Measurements from ENCODE around the gene LRMDA. TPM values are rescaled to one million over a fixed set of nuclear protein-coding genes. Genes with fewer than 3 reads are reported as not detected.

The LRMDA gene
- total and polyA plus RNA-seq, 2 of the 13 experiments (the other 11 are each of a cell fraction or from before 2014, with no cell fraction given), result 13.4 to 22.0 TPM

DNA sequence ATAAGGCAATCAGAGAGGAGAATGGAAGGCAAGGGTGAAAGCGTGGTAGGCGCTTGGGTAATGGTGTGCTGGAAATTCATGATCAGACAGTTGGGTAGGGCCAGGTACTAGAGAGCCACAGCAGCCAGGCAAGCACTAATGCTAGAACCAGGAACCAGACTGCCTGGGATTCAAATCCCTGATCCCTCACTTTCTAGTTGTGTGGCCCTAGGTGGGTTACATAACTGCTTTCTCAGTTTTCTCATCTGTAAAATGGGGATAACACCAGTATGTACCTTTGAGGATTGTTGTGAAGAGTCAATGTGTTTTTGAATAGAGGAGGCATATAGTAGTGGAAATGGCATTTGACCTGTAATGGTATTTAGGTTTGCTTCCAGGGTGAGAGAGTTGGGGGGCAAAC is 225.9 kb downstream of the LRMDA start:
- Histone ChIP-seq H4K20me1 (ENCODE audit: insufficient read depth, low read length) (no peaks in the 10 kb centered on the region), H3K4me2 (ENCODE audit: low read depth, low read length) (no peak overlapping the region), H3K36me3 (replicated peaks in 1 of 2; ENCODE audit: control insufficient read depth in 1 of 2, insufficient read depth in 2 of 2, low read length in 2 of 2) (no peaks in the 10 kb centered on the region; a peak in 1 of 5 replicates), H3K79me2 (ENCODE audit: insufficient read depth, low read length) (no peaks in the 10 kb centered on the region), H3K4me3 (replicated peaks in 1 of 3; ENCODE audit: insufficient read depth in 1 of 3, low read depth in 2 of 3, low read length in 3 of 3) (no peak overlapping the region), H3K9ac (ENCODE audit: insufficient read depth, low read depth, low read length) (no peak overlapping the region), H3K4me1 (ENCODE audit: insufficient read depth, low read length) (peaks cover 60% of the 10 kb centered on the region), H3K27me3 (ENCODE audit: control insufficient read depth in 1 of 2, insufficient read depth in 2 of 2, low read length in 2 of 2) (no peaks in the 10 kb centered on the region), H3K27ac (ENCODE audit: extremely low read length, insufficient read depth, low read length) (no peak overlapping the region), H3K9me3 (ENCODE audit: low read length) (no peaks in the 10 kb centered on the region), H2AFZ (ENCODE audit: low read length) (no peak overlapping the region)
- DNase-seq (ENCODE audit: low spot score) (no peak), FAIRE-seq (no peak), ATAC-seq (no peak)
- in situ Hi-C loops (cut with HindIII; ENCODE audit: extremely low pct_ligation_motif_present, low pct_unique_long_range_greater_than_20kb) (no loop called here), intact Hi-C loops (cut with micrococcal nuclease; ENCODE audit: unreplicated experiment) (no loop called here)
- POLR2A ChIA-PET, result no interaction called here
- no TSS peak for BruUV-seq (replicated peaks)
- TF ChIP-seq ZNF629 (CRISPR knock-in tag; conservative IDR thresholded peaks at IDR 0.05) (peak; percentile 88), KDM1A (CRISPR knock-in tag; IDR thresholded peaks at IDR 0.05) (0 out of 2 replicates have a peak, but pooled peaks have one; percentile 45), ZNF768 (CRISPR knock-in tag; IDR thresholded peaks at IDR 0.05) (no peak), CREBL2 (CRISPR knock-in tag; IDR thresholded peaks at IDR 0.05; ENCODE audit: borderline replicate concordance) (no peak), ZFP36 (IDR thresholded peaks at IDR 0.05; ENCODE audit: borderline replicate concordance, low read depth, low read length, partially characterized antibody) (no peak), NFKBIZ (CRISPR knock-in tag; IDR thresholded peaks at IDR 0.05) (no peak), IKZF1 (IDR thresholded peaks at IDR 0.05) (no peak)
- TF ChIP-seq, protein P1, sequence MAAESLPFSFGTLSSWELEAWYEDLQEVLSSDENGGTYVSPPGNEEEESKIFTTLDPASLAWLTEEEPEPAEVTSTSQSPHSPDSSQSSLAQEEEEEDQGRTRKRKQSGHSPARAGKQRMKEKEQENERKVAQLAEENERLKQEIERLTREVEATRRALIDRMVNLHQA (CRISPR knock-in tag; IDR thresholded peaks at IDR 0.05), result no peak
- CTCF ChIA-PET (ENCODE audit: low intra/inter-chr PET ratio, low total read pairs), result no interaction called here
- WGBS (ENCODE audit: low lambda C conversion rate), result 100% methylated on average over 2 of the region's 2 CpGs

DNA sequence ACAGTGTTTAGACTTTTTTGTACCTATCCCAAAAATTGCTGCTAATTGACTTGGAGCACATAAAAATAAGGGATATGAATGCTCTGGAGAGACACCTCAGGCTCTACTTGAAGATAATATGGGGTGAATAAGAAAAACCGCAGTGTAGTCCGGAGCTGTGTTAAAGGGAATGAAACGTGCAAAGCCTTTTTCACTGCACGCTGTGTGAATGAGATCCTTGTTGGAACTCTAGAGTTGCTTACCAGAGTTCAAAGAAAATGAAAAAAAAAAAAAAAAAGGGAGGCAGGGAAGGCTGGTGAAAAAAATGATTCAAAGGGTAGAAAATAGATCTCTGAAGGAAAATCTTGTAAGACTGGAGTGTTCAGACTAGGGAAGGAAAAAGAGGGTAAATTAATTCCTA is 226.6 kb downstream of the LRMDA start:
- H3K4me3 ChIP-seq (replicated peaks in 1 of 3; ENCODE audit: insufficient read depth in 1 of 3, low read depth in 2 of 3, low read length in 3 of 3), result no peak overlapping the region
- FAIRE-seq, result no peak
- no peaks in the 10 kb centered on the region for H3K79me2 ChIP-seq (ENCODE audit: insufficient read depth, low read length)
- BruUV-seq (replicated peaks), result no TSS peak
- H3K9me3 ChIP-seq (ENCODE audit: low read length), result no peaks in the 10 kb centered on the region
- DNase-seq (ENCODE audit: low spot score), result no peak
- ChIA-PET CTCF (ENCODE audit: low intra/inter-chr PET ratio, low total read pairs) (no interaction called here), POLR2A (no interaction called here)
- ATAC-seq, result no peak
- no peak overlapping the region for H3K9ac ChIP-seq (ENCODE audit: insufficient read depth, low read depth, low read length)
- no peaks in the 10 kb centered on the region; a peak in 1 of 5 replicates for H3K36me3 ChIP-seq (replicated peaks in 1 of 2; ENCODE audit: control insufficient read depth in 1 of 2, insufficient read depth in 2 of 2, low read length in 2 of 2)
- H4K20me1 ChIP-seq (ENCODE audit: insufficient read depth, low read length), result no peaks in the 10 kb centered on the region
- H3K4me2 ChIP-seq (ENCODE audit: low read depth, low read length), result no peak overlapping the region
- in situ Hi-C loops (cut with HindIII; ENCODE audit: extremely low pct_ligation_motif_present, low pct_unique_long_range_greater_than_20kb) (no loop called here), intact Hi-C loops (cut with micrococcal nuclease; ENCODE audit: unreplicated experiment) (no loop called here)
- TF ChIP-seq GLI4 (CRISPR knock-in tag; IDR thresholded peaks at IDR 0.05; ENCODE audit: borderline replicate concordance) (no peak), PRPF4 (IDR thresholded peaks at IDR 0.05; ENCODE audit: low read depth, low read length, poor library complexity, severe bottlenecking) (no peak), CCDC6 (CRISPR knock-in tag; IDR thresholded peaks at IDR 0.05) (no peak)
- TF ChIP-seq, protein P2, sequence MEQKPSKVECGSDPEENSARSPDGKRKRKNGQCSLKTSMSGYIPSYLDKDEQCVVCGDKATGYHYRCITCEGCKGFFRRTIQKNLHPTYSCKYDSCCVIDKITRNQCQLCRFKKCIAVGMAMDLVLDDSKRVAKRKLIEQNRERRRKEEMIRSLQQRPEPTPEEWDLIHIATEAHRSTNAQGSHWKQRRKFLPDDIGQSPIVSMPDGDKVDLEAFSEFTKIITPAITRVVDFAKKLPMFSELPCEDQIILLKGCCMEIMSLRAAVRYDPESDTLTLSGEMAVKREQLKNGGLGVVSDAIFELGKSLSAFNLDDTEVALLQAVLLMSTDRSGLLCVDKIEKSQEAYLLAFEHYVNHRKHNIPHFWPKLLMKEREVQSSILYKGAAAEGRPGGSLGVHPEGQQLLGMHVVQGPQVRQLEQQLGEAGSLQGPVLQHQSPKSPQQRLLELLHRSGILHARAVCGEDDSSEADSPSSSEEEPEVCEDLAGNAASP (CRISPR knock-in tag; IDR thresholded peaks at IDR 0.05; ENCODE audit: borderline replicate concordance), result no peak
- H3K27ac ChIP-seq (ENCODE audit: extremely low read length, insufficient read depth, low read length), result no peak overlapping the region
- no peak overlapping the region for H2AFZ ChIP-seq (ENCODE audit: low read length)
- peaks cover 64% of the 10 kb centered on the region for H3K4me1 ChIP-seq (ENCODE audit: insufficient read depth, low read length)
- 88% methylated on average over 4 of the region's 4 CpGs for WGBS (ENCODE audit: low lambda C conversion rate)
- no peaks in the 10 kb centered on the region for H3K27me3 ChIP-seq (ENCODE audit: control insufficient read depth in 1 of 2, insufficient read depth in 2 of 2, low read length in 2 of 2)

Data from HepG2 (cell line).